Neutrophil (primary cell): ENCODE data around the gene ZNF227.
A peak's percentile ranks its signal among the peaks of the same experiment; 100 is the strongest.

Experiments
- H3K27ac ChIP-seq: fragments of 200-600 bp; sonication (generic); 2 replicates; pipeline ENCODE4 v1.5.1; 2016; ENCODE audit warnings: mild to moderate bottlenecking, moderate library complexity
- H3K27me3 ChIP-seq: fragments of 200-600 bp; sonication (generic); 2 replicates; pipeline ENCODE4 v1.6.0; 2016; ENCODE audit warnings: mild to moderate bottlenecking
- H3K36me3 ChIP-seq: fragments of 200-600 bp; sonication (generic); 2 replicates; pipeline ENCODE4 v1.5.1; 2017
- H3K4me1 ChIP-seq, 2 experiments: fragments of 200-600 bp in 1 of 2; sonication (generic) in 1 of 2; 1 replicate in 1 of 2; 2 replicates in 1 of 2; pipeline versions ENCODE4 v1.5.1 to v1.6.1; 2013 to 2016; ENCODE audit warnings: low read depth in 1 of 2, low read length in 1 of 2, mild to moderate bottlenecking in 1 of 2, moderate library complexity in 1 of 2; ENCODE audit not compliant: control insufficient read depth in 1 of 2, insufficient read depth in 1 of 2
- H3K4me3 ChIP-seq, 2 experiments: fragments of 200-600 bp in 1 of 2; sonication (generic) in 1 of 2; 1 replicate in 1 of 2; 2 replicates in 1 of 2; pipeline ENCODE4 v1.5.1; 2013 to 2016; ENCODE audit warnings: low read depth in 1 of 2, low read length in 1 of 2, mild to moderate bottlenecking in 1 of 2, moderate library complexity in 1 of 2
- H3K9me3 ChIP-seq: fragments of 200-600 bp; sonication (generic); 2 replicates; pipeline ENCODE4 v1.5.1; 2016
- TF ChIP-seq, protein P1 (sequence below): fragments of 200-600 bp; sonication (generic); IDR thresholded peaks from 2 replicates; pipeline ENCODE4 v1.5.1; 2016; ENCODE audit warnings: antibody characterized with exemption

ZNF227 gene

DNA sequence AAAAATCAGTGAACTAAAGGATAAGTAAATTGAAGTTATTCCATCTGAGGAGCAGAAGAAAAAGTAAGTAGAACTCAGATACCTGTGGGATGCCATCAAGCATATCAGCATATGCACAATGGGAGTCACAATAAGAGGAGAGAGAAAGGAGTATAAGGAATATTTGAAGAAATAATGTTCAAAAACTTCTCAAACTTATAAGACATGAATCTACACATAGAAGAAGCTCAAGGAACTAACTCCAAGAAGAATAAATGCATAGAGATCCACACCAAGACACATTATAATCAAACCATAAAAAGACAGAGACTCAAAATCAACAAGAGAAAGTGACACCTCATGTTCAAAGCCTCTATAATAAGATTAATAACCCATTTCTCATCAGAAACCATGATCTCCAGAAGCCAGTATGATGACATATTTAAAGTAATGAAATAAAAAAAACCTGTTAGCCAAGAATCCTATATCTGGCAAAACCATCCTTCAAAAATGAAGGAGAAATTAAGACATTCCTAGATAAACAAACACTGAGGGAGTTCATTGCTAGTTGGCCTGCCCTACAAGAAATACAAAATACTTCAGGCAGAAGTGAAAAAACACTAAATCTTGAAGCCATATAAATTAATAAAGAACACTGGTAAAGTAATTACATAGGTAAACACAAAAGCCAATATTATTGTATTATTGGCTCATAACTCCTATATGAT, 43.5 kb downstream of the ZNF227 start:
- Histone ChIP-seq H3K4me3 (no peak overlapping the region), H3K4me1 (peaks cover 0 to 8% of the 10 kb centered on the region in 2 experiments), H3K27ac (no peak overlapping the region), H3K27me3 (peaks cover 11% of the 10 kb centered on the region), H3K36me3 (no peaks in the 10 kb centered on the region), H3K9me3 (no peaks in the 10 kb centered on the region)
- TF ChIP-seq, protein P1, sequence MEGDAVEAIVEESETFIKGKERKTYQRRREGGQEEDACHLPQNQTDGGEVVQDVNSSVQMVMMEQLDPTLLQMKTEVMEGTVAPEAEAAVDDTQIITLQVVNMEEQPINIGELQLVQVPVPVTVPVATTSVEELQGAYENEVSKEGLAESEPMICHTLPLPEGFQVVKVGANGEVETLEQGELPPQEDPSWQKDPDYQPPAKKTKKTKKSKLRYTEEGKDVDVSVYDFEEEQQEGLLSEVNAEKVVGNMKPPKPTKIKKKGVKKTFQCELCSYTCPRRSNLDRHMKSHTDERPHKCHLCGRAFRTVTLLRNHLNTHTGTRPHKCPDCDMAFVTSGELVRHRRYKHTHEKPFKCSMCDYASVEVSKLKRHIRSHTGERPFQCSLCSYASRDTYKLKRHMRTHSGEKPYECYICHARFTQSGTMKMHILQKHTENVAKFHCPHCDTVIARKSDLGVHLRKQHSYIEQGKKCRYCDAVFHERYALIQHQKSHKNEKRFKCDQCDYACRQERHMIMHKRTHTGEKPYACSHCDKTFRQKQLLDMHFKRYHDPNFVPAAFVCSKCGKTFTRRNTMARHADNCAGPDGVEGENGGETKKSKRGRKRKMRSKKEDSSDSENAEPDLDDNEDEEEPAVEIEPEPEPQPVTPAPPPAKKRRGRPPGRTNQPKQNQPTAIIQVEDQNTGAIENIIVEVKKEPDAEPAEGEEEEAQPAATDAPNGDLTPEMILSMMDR = no peak

GRCh38 chr19:44258136-44258535, 45.8 kb downstream of the ZNF227 start:
- no peak overlapping the region for H3K27ac ChIP-seq
- TF ChIP-seq, protein P1 = no peak
- H3K4me1 ChIP-seq = peaks cover 0 to 8% of the 10 kb centered on the region in 2 experiments
- H3K27me3 ChIP-seq = peaks cover 11% of the 10 kb centered on the region
- no peaks in the 10 kb centered on the region for H3K9me3 ChIP-seq
- H3K4me3 ChIP-seq = no peak overlapping the region
- no peaks in the 10 kb centered on the region for H3K36me3 ChIP-seq

DNA sequence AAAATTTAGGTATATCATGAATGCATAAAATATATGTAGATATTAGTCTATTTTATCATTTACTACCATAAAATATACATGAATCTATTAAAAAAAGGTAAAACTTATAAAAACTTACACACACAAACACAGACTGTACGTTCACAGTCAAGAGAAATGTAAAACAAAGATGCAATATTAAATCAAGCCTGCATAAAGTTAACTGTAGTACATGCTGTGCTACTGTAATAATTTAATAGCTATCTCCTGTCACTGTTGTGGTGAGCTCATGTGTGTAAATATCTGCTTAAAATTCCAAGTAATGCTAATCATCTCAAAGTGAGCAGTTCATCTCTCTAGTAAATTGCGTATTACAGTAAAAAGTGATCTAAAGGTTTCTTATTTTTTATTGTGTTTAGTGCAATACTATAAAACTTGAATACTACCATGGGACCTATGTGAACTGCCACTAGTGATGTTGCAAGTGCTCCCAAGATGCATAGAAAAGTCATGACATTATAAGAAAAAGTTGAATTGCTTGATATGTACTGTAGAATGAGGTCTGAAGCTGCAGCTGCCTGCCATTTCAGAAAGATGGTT, 46.6 kb downstream of the ZNF227 start:
- Histone ChIP-seq H3K4me1 (peaks cover 0 to 8% of the 10 kb centered on the region in 2 experiments), H3K27me3 (peaks cover 11% of the 10 kb centered on the region), H3K27ac (no peak overlapping the region), H3K36me3 (no peaks in the 10 kb centered on the region), H3K9me3 (peaks cover 3% of the 10 kb centered on the region), H3K4me3 (no peak overlapping the region)
- TF ChIP-seq, protein P1 = no peak

GRCh38 chr19:44260343-44260681, 48.0 kb downstream of the ZNF227 start:
- Histone ChIP-seq H3K4me1 (peaks cover 0 to 8% of the 10 kb centered on the region in 2 experiments), H3K36me3 (no peaks in the 10 kb centered on the region), H3K4me3 (peak overlapping the region in 1 of 2 experiments; percentile 44), H3K9me3 (peaks cover 3% of the 10 kb centered on the region), H3K27me3 (peaks cover 11% of the 10 kb centered on the region), H3K27ac (no peak overlapping the region)
- TF ChIP-seq, protein P1 = no peak

- no peak overlapping the region for H3K27ac ChIP-seq
- no peaks in the 10 kb centered on the region for H3K36me3 ChIP-seq
- H3K9me3 ChIP-seq = peaks cover 5% of the 10 kb centered on the region
- H3K27me3 ChIP-seq = peaks cover 11% of the 10 kb centered on the region
- H3K4me1 ChIP-seq = peaks cover 0 to 8% of the 10 kb centered on the region in 2 experiments
- TF ChIP-seq, protein P1 = no peak
- no peak overlapping the region for H3K4me3 ChIP-seq
These were observed 48.5 kb downstream of the ZNF227 start for GRCh38 chr19:44260695-44261446.
